Stomach (tissue), 9 donors: ENCODE measurements around the gene PJA2. TPM values are rescaled to one million over a fixed set of nuclear protein-coding genes. Genes with fewer than 3 reads are reported as not detected.

ENCODE experiments used
- DNase-seq, 2 donors: peaks; one replicate each; pipeline versions ENCODE4 v3.0.0 to v3.0.0-alpha.2; 2013 to 2019
- H3K27ac ChIP-seq, 5 donors: fragments of 200-600 bp in 4 of 5; sonication (generic) in 4 of 5; one replicate each; pipeline ENCODE4 v1.5.1; 2013 to 2019; ENCODE audit warnings: mild to moderate bottlenecking in 1 of 5, moderate library complexity in 1 of 5
- H3K27me3 ChIP-seq, 3 donors: fragments of 200-600 bp; sonication (generic); one replicate each; pipeline ENCODE4 v1.5.1; 2017 to 2019; ENCODE audit warnings: mixed run types in 1 of 3
- H3K36me3 ChIP-seq, 4 donors: fragments of 200-600 bp; sonication (generic); 1 replicate in 3 of 4; 2 replicates in 1 of 4; pipeline ENCODE4 v1.5.1; 2016 to 2019
- H3K4me1 ChIP-seq, 4 donors: fragments of 200-600 bp; sonication (generic); one replicate each; pipeline ENCODE4 v1.5.1; 2016 to 2019
- H3K4me3 ChIP-seq, 4 donors: fragments of 200-600 bp; sonication (generic) in 3 of 4; one replicate each; pipeline ENCODE4 v1.5.1; 2016 to 2019; ENCODE audit warnings: mild to moderate bottlenecking in 1 of 4
- H3K9me3 ChIP-seq, 4 donors: fragments of 200-600 bp; sonication (generic); one replicate each; pipeline ENCODE4 v1.5.1; 2016 to 2019
- EP300 ChIP-seq: sonication (generic); formaldehyde crosslinking; IDR thresholded peaks from one replicate; pipeline ENCODE4 v1.6.1; 2017; ENCODE audit warnings: antibody characterized with exemption
- POLR2A ChIP-seq, 4 donors: fragments of 450-650 bp; IDR thresholded peaks; one replicate each; pipeline ENCODE4 v1.6.1; 2016; ENCODE audit warnings: antibody characterized with exemption in 4 of 4, control low read depth in 2 of 4, mild to moderate bottlenecking in 1 of 4, moderate library complexity in 1 of 4
- POLR2AphosphoS5 ChIP-seq, 3 donors: sonication (generic); formaldehyde crosslinking; IDR thresholded peaks; one replicate each; pipeline ENCODE4 v1.6.1; 2016; ENCODE audit warnings: antibody characterized with exemption in 3 of 3
- WGBS, 5 donors: extraction: QIAGEN DNeasy Blood & Tissue Kit in 3 of 5; methylation state at CpG; one replicate each; pipeline versions ENCODE4 v1.1.5 to v1.1.7; 2013 to 2018; 5-methylcytosine and 5-hydroxymethylcytosine counted together
- intact Hi-C: fragments of 100-400 bp; cut with DNase I; formaldehyde crosslinking; loops from one replicate; pipeline ENCODE4 v1.15.1; 2023; ENCODE audit warnings: low total_unique reads
- polyA plus RNA-seq, 3 donors: library from polyadenylated mRNA; stranded (reverse); fragments of 200-250 nt; gene quantifications; one replicate each; pipeline ENCODE4 v1.2.3, GENCODE V29; 2013
- total RNA-seq, 5 donors: library from RNA; depleted of rRNA; stranded (reverse); fragments of >200 nt; gene quantifications; one replicate each; pipeline versions ENCODE4 v1.1.0 to v1.2.3, GENCODE V29; 2014 to 2016
- TF ChIP-seq, protein P1 (sequence below), 7 experiments: fragments of 450-650 bp in 4 of 7; fragments of 200-600 bp in 3 of 7; sonication (generic) in 3 of 7; IDR thresholded peaks; one replicate each; pipeline ENCODE4 v1.5.1; 2016 to 2019; ENCODE audit warnings: antibody characterized with exemption in 7 of 7, control low read depth in 2 of 7, mild to moderate bottlenecking in 1 of 7
- donor health status: healthy with polysubstance abuse.
- donor health status: Bipolar disorder and iron deficiency.
- donor health status: healthy.

PJA2 gene
- total and polyA plus RNA-seq, 8 donors, result 19.9 to 161 (median 34.6) TPM

DNA sequence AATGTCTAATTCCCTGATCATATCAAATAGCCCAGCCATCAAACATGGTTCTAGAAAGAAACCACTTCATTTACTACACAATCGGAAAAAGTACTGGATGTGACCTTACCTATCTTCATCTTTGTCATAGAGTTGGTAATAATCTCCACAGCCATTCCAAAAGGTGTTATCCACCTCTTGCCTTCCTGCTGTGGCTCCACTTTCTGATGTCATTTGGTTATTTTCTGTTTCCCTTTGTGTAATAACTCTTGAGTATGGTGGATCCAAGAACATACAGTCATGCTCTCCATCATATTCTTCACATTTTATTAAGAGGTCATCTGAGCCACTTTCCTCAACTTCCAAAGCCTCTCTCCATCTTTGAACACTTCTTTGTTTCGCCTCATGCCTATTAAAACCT lies 31.7 kb downstream of the PJA2 start:
- no peak for DNase-seq
- intact Hi-C loops, result no loop called here
- H3K4me1 ChIP-seq, result peaks cover 3 to 39% (median 22%) of the 10 kb centered on the region in 4 donors
- H3K27me3 ChIP-seq, result no peaks in the 10 kb centered on the region
- H3K36me3 ChIP-seq, result peaks cover 12 to 63% (median 56%) of the 10 kb centered on the region in 4 donors
- no peak overlapping the region for H3K27ac ChIP-seq
- 92 to 100% (median 95%) methylated on average over 2 of the region's 2 CpGs for WGBS, 5 donors
- TF ChIP-seq, protein P1, sequence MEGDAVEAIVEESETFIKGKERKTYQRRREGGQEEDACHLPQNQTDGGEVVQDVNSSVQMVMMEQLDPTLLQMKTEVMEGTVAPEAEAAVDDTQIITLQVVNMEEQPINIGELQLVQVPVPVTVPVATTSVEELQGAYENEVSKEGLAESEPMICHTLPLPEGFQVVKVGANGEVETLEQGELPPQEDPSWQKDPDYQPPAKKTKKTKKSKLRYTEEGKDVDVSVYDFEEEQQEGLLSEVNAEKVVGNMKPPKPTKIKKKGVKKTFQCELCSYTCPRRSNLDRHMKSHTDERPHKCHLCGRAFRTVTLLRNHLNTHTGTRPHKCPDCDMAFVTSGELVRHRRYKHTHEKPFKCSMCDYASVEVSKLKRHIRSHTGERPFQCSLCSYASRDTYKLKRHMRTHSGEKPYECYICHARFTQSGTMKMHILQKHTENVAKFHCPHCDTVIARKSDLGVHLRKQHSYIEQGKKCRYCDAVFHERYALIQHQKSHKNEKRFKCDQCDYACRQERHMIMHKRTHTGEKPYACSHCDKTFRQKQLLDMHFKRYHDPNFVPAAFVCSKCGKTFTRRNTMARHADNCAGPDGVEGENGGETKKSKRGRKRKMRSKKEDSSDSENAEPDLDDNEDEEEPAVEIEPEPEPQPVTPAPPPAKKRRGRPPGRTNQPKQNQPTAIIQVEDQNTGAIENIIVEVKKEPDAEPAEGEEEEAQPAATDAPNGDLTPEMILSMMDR (IDR thresholded peaks at IDR 0.05), result no peak
- TF ChIP-seq EP300 (no peak), POLR2AphosphoS5 (IDR thresholded peaks at IDR 0.05) (no peak), POLR2A (IDR thresholded peaks at IDR 0.05) (no peak)
- no peaks in the 10 kb centered on the region for H3K9me3 ChIP-seq
- no peak overlapping the region for H3K4me3 ChIP-seq

DNA sequence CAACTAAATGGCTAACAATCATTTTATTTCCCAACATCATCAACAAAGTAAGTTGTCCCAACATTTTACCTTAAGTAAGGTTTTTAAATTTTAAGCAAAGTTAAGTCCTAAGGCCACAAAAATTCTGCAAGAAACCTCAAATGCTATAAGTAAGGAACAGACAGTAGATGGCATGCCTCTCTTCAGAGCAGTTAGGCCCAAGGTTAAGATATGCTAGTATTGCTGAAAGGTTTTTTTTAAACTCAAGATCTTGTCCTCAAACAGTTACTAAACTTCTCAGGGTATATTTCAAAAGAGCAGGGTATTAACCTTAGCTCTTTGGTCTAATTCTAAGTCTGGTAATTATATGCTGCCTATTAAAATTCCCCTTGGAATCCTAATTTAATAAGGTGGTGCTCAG lies 35.1 kb downstream of the PJA2 start:
- Histone ChIP-seq H3K4me3 (no peak overlapping the region), H3K27ac (no peak overlapping the region), H3K9me3 (no peaks in the 10 kb centered on the region), H3K4me1 (peaks cover 4 to 49% (median 28%) of the 10 kb centered on the region in 4 donors), H3K36me3 (peaks cover 5 to 31% (median 27%) of the 10 kb centered on the region in 4 donors), H3K27me3 (no peaks in the 10 kb centered on the region)
- TF ChIP-seq, protein P1 (IDR thresholded peaks at IDR 0.05), result no peak
- TF ChIP-seq POLR2A (IDR thresholded peaks at IDR 0.05) (no peak), POLR2AphosphoS5 (IDR thresholded peaks at IDR 0.05) (no peak), EP300 (no peak)
- intact Hi-C loops, result no loop called here
- no peak for DNase-seq

DNA sequence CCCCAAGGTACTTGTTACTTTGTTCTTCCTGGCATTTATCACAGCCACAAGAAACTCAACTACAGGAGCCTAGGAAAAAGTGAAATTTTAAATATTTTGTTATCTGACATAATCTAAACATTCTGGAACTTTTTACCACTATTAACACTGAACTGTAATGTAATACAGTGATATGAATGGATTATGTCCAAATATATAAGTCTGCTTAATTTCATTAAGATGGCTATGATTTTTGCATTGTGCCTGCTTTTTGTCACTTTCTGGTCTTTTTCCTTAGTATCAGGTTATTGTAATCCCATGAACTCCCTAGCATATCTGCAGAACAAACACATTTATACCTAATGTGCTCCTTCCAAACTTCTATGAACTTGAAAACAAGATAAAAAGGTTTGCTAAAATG lies 35.8 kb downstream of the PJA2 start:
- H3K27ac ChIP-seq, result no peak overlapping the region
- peaks cover 4 to 49% (median 28%) of the 10 kb centered on the region in 4 donors for H3K4me1 ChIP-seq
- no peaks in the 10 kb centered on the region for H3K27me3 ChIP-seq
- TF ChIP-seq POLR2AphosphoS5 (IDR thresholded peaks at IDR 0.05), result no peak
- DNase-seq, result no peak
- intact Hi-C loops, result no loop called here
- no peak overlapping the region for H3K4me3 ChIP-seq
- no peaks in the 10 kb centered on the region for H3K9me3 ChIP-seq
- peaks cover 0 to 31% (median 25%) of the 10 kb centered on the region in 4 donors for H3K36me3 ChIP-seq

DNA sequence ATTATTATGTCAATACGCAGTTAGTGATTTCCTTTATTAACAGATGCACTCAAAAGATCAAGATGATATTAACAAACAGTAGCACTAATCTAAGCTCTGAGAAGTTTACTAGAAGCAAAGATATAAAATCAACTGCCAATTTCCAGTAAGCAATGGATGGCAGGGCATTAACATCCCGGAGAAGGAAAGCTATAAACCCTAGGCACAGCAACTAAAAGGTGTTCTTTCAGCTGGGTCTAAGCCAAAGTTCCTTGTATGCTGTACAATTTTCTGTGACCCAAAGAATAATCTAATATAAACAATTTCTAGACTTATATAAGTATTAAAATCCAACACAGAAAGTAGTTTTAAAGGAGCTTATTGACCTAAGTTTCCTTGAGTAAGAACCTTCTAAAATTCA lies 39.4 kb downstream of the PJA2 start:
- no peak overlapping the region for H3K4me3 ChIP-seq
- 61 to 76% (median 73%) methylated on average over 2 of the region's 2 CpGs for WGBS, 5 donors
- H3K36me3 ChIP-seq, result peaks cover 10 to 33% (median 33%) of the 10 kb centered on the region in 4 donors
- DNase-seq, result no peak
- intact Hi-C loops, result no loop called here
- H3K9me3 ChIP-seq, result peaks cover 0 to 10% (median 0%) of the 10 kb centered on the region in 4 donors
- H3K27me3 ChIP-seq, result no peaks in the 10 kb centered on the region
- H3K4me1 ChIP-seq, result peaks cover 4 to 42% (median 21%) of the 10 kb centered on the region in 4 donors
- TF ChIP-seq EP300, result no peak
- no peak for TF ChIP-seq POLR2A (IDR thresholded peaks at IDR 0.05)
- no peak for TF ChIP-seq POLR2AphosphoS5 (IDR thresholded peaks at IDR 0.05)
- TF ChIP-seq, protein P1 (IDR thresholded peaks at IDR 0.05), result no peak
- H3K27ac ChIP-seq, result no peak overlapping the region

DNA sequence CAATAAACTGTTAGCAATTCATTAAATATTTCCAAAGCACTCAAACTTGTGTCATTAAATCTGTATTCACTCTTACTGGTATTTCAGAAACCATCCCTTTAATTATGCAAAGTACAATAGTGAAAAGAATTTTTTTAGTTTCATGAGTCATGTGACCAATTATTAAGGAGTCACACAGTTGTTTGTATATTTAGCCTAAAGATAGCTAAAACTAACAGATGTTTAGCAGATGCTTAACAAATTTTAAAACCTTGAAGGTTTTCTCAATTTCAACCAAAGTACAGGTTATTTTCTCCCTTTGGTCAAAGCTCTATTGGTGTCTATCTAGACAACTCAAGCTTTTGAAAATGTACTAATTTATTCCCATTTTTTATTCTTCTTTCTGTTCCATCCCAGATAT lies 44.1 kb downstream of the PJA2 start:
- peaks cover 12 to 61% (median 56%) of the 10 kb centered on the region in 4 donors for H3K36me3 ChIP-seq
- no peak overlapping the region for H3K4me3 ChIP-seq
- peaks cover 0 to 20% (median 8%) of the 10 kb centered on the region in 4 donors for H3K4me1 ChIP-seq
- intact Hi-C loops, result no loop called here
- no peak overlapping the region for H3K27ac ChIP-seq
- H3K27me3 ChIP-seq, result no peaks in the 10 kb centered on the region
- DNase-seq, result no peak
- TF ChIP-seq POLR2AphosphoS5 (IDR thresholded peaks at IDR 0.05) (no peak), POLR2A (IDR thresholded peaks at IDR 0.05) (no peak), EP300 (no peak)
- TF ChIP-seq, protein P1 (IDR thresholded peaks at IDR 0.05), result no peak
- peaks cover 0 to 10% (median 0%) of the 10 kb centered on the region in 4 donors for H3K9me3 ChIP-seq
